ENCODE measurements around the gene DGLUCY.

The DGLUCY gene

DNA sequence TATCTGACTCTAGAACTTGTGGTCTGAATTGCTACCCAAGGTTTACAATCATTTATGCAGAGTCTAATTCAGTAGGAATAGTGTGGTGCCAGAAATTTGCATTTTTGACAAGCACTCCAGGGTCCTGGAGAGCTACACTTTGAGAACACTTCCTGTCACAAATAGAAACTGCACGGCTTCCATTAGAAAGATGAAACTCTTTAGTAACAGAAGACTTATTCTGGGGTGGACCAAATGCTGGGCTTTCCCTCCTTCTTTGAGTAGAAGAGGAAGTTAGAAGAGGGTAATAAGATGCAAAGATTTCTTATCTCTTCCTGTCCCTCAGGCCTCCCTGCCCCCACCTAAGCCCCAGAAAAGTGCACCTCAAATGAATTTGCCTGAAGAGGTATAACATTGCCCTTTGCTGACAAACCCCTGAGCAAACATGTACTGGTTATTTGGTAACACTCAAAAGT lies 28.4 kb downstream of the DGLUCY start:
- Histone ChIP-seq H2AFZ (ENCODE audit: low read depth) (no peak overlapping the region), H3K27ac (peak overlapping the region; percentile 39), H4K20me1 (ENCODE audit: insufficient read depth) (no peaks in the 10 kb centered on the region), H3K27me3 (ENCODE audit: insufficient read depth, low read depth) (no peaks in the 10 kb centered on the region), H3K4me3 (IDR thresholded peaks at IDR 0.05; ENCODE audit: insufficient read depth, low read depth, low read length) (no peak overlapping the region), H3K9ac (no peak overlapping the region), H3K4me2 (peak overlapping the region; percentile 26; the same call in 1 of the 2 replicates), H3K79me2 (ENCODE audit: insufficient read depth, low read depth) (no peaks in the 10 kb centered on the region), H3K4me1 (ENCODE audit: low read depth, poor library complexity, severe bottlenecking) (peaks cover 51% of the 10 kb centered on the region), H3K36me3 (ENCODE audit: insufficient read depth) (no peaks in the 10 kb centered on the region)
- TF ChIP-seq, protein P1, sequence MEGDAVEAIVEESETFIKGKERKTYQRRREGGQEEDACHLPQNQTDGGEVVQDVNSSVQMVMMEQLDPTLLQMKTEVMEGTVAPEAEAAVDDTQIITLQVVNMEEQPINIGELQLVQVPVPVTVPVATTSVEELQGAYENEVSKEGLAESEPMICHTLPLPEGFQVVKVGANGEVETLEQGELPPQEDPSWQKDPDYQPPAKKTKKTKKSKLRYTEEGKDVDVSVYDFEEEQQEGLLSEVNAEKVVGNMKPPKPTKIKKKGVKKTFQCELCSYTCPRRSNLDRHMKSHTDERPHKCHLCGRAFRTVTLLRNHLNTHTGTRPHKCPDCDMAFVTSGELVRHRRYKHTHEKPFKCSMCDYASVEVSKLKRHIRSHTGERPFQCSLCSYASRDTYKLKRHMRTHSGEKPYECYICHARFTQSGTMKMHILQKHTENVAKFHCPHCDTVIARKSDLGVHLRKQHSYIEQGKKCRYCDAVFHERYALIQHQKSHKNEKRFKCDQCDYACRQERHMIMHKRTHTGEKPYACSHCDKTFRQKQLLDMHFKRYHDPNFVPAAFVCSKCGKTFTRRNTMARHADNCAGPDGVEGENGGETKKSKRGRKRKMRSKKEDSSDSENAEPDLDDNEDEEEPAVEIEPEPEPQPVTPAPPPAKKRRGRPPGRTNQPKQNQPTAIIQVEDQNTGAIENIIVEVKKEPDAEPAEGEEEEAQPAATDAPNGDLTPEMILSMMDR (conservative IDR thresholded peaks at IDR 0.05; ENCODE audit: low read depth, low read length): no peak

DNA sequence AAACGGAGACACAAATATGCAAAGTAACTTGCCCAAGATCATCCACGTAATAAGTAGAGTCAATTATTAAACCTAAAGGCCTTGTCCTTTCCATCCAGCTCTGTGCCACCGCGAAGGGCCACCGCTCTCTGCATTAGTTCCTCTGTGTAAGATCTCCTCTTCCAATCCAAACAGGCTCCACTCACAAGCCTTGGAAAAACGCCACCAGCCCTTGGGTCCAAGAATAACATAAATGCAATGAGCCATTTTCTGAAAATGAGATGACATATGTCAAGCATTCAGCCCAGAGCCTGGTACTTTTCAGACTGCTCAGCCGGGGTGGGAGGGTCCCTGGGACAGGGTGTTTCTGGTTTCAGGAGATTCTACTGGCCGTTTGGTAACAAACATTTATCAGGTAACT lies 30.0 kb downstream of the DGLUCY start:
- no peak overlapping the region for H3K9ac ChIP-seq
- H2AFZ ChIP-seq (ENCODE audit: low read depth): no peak overlapping the region
- peaks cover 63% of the 10 kb centered on the region for H3K4me1 ChIP-seq (ENCODE audit: low read depth, poor library complexity, severe bottlenecking)
- no peaks in the 10 kb centered on the region for H4K20me1 ChIP-seq (ENCODE audit: insufficient read depth)
- H3K4me3 ChIP-seq (IDR thresholded peaks at IDR 0.05; ENCODE audit: insufficient read depth, low read depth, low read length): no peak overlapping the region
- TF ChIP-seq, protein P1 (conservative IDR thresholded peaks at IDR 0.05; ENCODE audit: low read depth, low read length): no peak
- H3K27me3 ChIP-seq (ENCODE audit: insufficient read depth, low read depth): no peaks in the 10 kb centered on the region
- H3K79me2 ChIP-seq (ENCODE audit: insufficient read depth, low read depth): no peaks in the 10 kb centered on the region
- no peaks in the 10 kb centered on the region for H3K36me3 ChIP-seq (ENCODE audit: insufficient read depth)
- no peak overlapping the region for H3K27ac ChIP-seq
- no peak overlapping the region for H3K4me2 ChIP-seq

DNA sequence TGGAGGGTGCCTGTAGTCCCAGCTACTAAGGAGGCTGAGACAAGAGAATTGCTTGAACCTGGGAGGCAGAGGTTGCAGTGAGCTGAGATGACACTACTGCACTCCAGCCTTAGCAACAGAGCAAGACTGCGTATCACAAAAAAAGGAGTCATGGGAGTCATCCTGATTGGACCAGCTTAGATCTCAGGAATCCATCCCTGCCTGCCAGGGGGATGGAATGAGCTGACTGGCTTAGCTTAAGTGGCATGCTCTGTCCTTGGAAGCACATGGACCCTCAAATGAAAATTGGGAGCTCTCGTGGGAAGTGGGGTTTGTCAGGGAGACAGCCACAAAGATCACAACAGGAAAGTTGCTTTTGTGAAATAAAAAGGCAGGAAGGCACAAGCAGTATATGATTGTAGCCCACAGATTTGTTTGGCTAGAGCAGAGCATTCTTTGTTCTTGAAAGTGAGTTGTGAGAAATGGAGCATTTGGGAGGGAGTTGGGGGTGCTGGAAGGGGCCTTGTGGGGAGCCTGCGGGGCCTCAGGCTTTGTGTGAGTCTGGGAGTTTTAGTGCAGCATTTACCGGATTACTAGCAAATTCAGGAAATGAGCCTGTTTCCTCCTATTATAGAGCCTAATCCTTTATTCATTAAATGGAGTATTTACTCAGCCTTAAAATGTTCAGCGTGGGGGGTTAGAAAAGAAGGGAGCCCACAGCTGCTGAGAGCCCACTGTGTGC lies 30.7 kb downstream of the DGLUCY start:
- Histone ChIP-seq H3K4me1 (ENCODE audit: low read depth, poor library complexity, severe bottlenecking) (peaks cover 62% of the 10 kb centered on the region), H3K9ac (no peak overlapping the region), H3K27me3 (ENCODE audit: insufficient read depth, low read depth) (no peaks in the 10 kb centered on the region), H3K27ac (no peak overlapping the region), H3K4me3 (IDR thresholded peaks at IDR 0.05; ENCODE audit: insufficient read depth, low read depth, low read length) (no peak overlapping the region), H4K20me1 (ENCODE audit: insufficient read depth) (no peaks in the 10 kb centered on the region), H3K36me3 (ENCODE audit: insufficient read depth) (no peaks in the 10 kb centered on the region), H2AFZ (ENCODE audit: low read depth) (no peak overlapping the region), H3K4me2 (no peak overlapping the region), H3K79me2 (ENCODE audit: insufficient read depth, low read depth) (no peaks in the 10 kb centered on the region)
- TF ChIP-seq, protein P1 (conservative IDR thresholded peaks at IDR 0.05; ENCODE audit: low read depth, low read length): no peak

DNA sequence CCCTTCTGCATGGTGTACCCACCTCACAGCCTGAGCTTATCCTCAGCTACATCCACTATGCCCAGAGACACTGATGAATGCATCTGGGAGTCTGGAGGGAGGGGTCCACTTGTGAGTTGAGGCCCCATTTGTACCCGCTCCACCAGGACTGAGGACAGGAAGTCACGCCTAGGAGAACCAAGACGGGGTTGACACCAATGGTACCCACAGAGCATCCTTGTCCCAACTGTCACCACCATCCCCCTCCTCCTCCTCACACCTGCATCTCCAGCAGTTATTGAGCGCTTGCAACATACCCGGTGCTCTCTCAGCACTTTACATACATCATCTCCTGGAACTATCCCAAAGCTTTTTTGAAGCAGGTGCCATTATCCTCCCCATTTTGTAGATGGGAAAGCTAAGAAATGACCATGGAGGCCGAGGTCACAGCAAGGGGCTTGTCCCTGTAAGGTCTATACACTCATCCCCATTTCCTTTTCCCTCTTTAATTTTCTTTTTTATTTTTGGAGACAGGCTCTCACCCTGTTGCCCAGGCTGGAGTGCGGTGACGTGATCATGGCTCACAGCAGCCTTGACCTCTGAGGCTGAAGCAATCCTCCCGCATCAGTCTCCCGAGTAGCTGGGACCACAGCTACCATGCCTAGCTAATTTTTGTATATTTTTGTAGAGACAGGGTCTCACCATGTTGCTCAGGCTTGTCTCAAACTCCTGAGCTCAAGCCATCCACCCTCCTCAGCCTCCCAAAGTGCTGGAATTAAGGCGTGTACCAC lies 31.7 kb downstream of the DGLUCY start:
- Histone ChIP-seq H3K27ac (no peak overlapping the region), H2AFZ (ENCODE audit: low read depth) (no peak overlapping the region), H3K9ac (no peak overlapping the region), H3K4me3 (IDR thresholded peaks at IDR 0.05; ENCODE audit: insufficient read depth, low read depth, low read length) (no peak overlapping the region), H3K4me1 (ENCODE audit: low read depth, poor library complexity, severe bottlenecking) (peaks cover 61% of the 10 kb centered on the region), H3K27me3 (ENCODE audit: insufficient read depth, low read depth) (no peaks in the 10 kb centered on the region), H4K20me1 (ENCODE audit: insufficient read depth) (no peaks in the 10 kb centered on the region), H3K79me2 (ENCODE audit: insufficient read depth, low read depth) (no peaks in the 10 kb centered on the region), H3K36me3 (ENCODE audit: insufficient read depth) (no peaks in the 10 kb centered on the region), H3K4me2 (no peak overlapping the region)
- TF ChIP-seq, protein P1 (conservative IDR thresholded peaks at IDR 0.05; ENCODE audit: low read depth, low read length): no peak

Data from KMS-11 (cell line).